ENCODE results near the gene MX1.

Gene MX1

DNA sequence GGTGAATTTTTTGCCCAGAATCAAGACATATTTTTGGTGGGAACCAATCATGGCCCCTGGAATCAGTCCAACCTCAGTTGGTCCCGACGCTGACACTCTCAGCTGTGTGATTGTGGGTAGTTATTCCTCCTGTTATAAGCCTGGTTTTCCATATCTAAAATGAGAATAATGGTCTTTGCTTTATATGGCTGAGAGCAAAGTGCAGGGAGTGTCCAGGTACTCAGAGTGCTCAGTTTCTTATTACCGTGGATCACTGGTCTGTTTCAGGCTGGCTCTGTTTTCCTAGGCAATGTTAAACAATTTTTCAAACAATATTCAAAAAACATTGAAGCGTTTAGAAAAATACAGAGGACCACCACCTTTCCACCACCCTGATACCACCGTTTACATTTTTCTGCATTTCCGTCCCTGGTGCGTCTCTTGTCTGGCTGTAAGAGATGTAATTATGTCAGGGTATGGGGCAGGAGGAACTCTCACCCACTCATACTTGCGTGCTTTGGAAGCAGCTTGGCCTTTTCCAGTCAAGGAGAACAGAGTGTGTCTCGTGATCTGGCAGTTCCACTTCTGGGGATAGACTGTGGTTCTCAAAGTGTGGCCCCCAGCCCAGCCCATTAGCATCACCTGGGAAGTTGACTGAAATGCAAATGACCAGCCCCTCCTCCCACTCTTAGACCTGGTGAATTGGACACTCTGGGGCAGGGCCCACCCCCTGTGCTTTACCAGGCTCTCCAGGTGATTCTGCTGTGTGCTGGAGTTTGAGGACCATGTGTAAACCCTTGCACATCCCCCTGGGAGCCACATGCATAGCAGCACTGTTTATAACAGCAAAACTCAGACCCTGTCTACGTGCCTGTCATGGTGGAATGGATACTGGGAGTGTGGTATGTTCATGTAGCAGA is 6.8 kb downstream of the MX1 start:
- no peak for DNase-seq

DNA sequence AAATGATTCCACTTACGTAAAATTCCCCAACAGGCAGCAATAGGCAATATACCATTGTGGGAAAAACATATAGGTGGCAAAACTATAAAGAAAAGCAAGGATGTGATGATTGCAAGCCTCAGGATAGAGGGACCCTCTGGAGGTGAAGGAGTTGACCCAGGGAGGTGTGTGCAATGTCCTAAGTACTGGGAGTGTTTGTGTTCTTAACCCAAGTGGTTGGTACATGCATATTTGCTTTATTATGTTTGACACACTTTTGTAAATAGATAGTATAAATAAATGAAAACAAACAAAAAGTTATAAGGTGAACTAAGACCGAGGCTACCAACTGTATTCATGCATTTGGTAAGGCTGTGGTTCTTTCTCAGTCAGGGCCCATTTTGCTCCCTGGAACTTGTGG is 7.5 kb downstream of the MX1 start:
- DNase-seq = no peak

DNA sequence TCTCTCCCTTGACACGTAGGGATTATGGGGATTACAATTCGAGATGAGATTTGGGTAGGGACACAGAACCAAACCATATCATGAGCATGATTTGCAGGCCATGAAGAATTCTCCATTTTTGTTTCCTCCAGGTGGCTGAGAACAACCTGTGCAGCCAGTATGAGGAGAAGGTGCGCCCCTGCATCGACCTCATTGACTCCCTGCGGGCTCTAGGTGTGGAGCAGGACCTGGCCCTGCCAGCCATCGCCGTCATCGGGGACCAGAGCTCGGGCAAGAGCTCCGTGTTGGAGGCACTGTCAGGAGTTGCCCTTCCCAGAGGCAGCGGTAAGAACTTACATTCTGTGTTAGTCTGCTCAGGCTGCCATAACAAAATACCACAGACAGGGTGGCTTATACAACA is 9.7 kb downstream of the MX1 start:
- no peak for DNase-seq

DNA sequence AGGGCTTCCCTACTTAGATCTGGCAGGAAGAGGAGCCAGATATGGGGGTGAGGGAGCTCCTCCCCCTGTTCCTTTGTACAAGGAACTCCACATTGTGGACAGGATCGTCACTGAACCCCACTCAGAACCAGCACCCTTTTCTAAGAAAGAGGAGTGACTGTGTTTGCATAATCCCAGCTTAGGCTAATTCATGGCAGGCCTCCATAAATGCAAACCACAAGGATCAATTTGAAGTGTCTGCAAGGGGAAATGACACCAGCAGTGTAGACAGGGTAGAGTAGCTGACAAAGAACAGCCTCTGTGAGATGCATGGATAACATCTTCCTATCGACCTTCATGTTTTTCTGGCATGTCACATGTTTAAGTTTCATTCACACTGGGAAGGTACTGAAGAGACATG is 11.7 kb downstream of the MX1 start:
- DNase-seq = no peak

DNA sequence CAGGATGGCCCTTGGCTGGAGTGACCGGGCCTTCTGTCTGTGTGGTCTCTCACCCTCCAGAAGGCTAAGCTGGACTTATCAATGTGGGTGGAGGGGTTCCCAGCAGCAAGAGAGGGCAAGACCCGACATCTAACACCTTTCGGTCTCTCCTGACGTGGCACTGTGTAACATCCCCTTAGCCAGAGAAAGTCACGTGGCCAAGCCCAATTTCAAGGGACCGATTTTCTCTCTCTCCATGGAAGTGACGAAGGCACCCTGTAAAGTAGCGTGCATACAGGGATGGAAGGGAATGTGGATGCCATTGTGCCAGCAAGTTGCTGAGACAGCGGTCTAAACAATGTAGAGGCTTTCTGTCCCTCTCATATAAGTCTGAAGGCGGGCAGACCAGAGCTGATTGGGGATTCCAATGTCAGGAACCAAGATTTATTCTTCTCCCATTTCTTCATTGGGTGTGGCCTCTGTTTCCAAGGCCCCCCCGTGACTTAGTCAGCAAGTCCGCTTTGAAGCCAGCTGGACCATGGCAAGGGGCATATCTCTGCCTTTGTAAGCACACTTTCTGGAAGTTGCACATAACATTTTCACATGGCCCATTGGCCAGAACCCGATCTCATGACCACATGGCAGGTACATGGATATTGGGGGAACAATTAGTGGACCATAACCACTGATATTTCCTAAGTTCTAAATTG is 12.5 kb downstream of the MX1 start:
- no peak for DNase-seq

DNA sequence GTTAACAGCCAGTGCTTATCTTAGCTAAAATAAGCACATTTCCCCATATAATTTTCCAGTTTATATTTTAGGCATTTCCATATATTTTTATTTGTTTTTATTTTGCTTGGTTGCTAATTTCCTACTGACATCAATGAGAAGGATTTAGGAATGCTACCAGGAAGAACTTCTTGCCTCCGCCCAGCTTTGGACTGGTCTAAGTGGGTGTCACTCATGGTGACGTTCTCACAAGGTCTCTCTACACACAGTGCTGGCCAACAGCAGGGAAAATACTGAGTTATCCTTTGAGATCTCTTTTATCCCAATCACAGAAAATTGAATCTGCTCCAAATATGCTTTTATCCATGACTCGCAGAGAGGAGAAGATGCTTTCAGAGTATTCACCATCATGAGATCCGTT is 13.2 kb downstream of the MX1 start:
- DNase-seq = no peak

DNA sequence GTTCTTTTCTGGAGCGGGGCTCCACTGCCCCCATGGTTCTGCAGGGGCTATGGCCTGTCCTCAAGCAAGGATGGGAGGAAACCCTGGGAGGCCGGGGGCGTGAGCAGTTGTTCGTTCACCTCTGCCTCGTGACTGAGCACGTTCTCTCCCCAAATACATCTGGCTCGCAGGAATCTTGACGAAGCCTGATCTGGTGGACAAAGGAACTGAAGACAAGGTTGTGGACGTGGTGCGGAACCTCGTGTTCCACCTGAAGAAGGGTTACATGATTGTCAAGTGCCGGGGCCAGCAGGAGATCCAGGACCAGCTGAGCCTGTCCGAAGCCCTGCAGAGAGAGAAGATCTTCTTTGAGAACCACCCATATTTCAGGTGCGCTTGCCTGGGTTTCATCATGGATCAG is 15.5 kb downstream of the MX1 start:
- no peak for DNase-seq

DNA sequence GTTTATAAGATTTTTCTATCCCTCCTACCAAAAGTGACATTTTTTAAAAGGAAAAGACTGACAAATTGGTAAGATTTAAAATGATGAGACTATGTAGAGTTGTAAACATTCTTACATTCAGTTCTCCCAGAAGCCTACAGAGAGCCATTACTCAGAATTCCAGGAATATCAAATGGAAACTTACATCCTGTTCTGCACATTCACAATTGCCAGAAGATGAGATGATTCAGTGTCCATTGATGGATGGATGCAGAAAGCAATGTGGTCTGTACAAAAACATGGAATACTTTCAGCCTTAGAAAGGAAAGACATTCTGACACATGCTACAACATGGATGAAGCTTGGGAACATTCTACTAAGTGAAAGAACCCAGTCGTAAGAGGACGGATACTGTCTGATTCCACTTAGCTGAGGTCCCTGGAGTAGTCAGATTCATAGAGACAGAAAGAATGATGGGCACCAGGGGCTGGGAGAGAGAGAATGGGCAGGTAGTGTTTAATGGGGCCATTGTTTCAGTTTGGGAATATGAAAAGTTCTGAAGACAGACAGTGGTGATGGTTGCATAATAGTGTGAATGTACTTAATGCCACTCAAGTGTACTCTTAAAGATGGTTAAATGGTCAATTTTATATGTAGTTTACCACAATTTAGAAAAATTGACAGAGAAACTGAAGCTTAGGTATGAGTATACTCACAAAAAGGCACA is 16.6 kb downstream of the MX1 start:
- no peak for DNase-seq

DNA sequence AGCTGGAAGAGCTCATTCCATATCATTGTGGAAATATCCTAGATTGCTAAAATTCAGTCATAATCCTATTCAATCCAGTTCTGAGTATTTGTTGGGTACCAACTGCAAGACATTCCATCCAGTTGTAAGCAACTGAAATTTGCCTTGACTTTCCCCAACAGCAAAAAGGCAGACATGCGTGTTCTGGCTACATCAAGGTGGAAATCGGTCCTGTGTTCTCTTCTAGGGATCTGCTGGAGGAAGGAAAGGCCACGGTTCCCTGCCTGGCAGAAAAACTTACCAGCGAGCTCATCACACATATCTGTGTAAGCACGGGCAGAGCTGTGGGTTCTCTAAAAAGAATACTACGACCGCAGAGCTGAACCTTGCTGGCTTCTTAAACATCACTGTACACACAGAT is 17.5 kb downstream of the MX1 start:
- DNase-seq = no peak

DNA sequence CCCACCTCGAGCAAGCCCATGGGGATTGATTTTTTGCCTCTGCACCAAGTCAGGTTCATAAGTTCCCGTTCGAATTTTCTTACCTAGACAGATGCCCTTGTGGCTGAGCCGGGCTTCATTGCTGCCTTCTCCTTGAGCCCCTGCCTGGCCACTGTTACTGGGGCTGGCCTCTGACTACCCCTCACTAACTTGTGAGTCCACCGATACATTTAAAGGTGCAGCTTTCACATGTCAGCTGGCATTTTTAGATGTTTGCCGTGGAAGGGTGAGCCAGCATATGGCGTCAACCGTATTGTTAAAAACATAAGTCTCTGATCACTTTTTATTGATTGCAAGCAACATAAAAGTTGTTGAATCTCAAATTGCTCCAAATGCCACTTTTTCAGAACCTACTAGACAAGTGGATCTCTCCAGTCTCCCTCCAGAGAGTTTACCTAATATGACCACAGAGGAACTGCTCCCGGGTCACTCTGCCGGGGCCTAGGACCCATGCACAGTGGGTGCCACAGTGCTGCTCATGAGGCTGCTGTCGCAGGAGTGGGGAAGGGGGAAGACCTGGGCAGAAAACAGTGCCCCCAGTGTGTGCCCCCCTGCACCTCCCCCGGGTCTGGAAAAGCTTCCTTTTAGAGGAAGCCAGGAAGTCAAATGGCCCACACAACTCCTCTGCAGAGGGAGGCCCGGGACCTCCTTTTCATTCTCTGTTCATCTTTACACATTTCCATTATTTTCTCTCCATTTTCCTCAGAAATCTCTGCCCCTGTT is 18.8 kb downstream of the MX1 start:
- no peak for DNase-seq

DNA sequence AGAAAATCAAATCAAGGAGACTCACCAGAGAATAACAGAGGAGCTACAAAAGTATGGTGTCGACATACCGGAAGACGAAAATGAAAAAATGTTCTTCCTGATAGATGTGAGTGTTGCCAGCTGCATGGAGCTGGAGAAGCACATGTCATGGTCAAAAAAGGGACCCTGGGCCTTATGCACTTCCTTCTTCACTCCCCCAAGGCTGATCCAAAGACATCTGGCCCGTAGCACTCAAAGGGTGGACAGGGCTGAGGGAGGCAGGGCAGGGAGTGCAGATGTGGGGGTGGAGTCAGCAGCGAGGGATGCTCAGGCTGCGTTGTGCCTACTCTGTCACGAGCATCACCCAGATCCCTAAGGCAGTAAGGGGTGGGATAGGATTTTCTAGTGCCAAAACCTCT is 19.4 kb downstream of the MX1 start:
- no peak for DNase-seq

DNA sequence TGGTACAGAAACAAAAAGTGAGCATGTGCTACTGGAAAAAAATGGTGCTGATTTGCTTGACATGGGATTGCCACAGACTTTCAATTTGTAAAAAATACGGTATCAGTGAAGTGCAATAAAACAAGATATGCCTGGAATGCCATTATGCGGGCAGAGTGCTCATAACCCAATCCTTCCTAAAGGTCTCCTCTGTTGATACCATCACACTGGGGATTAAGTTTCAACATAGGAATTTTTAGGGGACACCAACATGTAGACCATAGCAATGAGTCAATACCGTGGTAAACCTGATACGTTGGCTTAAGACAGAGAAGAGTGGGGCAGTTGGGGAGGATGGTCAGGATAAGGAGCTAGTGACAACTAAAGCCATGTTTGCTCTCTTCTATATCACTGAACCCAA is 20.5 kb downstream of the MX1 start:
- DNase-seq = no peak

DNA sequence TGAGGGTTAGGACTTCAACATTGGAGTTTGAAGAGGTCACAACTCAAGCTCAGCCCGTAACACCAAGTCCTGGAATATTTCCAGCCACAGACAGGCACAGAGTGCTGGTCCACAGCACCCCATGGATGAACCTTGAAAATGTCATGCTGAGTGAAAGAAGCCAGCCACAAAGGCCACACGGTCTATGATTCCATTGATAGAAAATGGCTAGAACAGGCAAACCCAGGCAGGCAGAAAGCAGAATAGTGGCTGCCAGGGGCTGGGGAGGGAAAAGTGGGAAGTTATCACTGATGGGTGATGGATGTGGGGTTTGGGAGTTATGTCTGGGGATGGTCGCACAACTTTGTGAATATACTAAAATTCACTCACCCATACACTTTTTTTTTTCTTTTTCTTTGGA is 21.3 kb downstream of the MX1 start:
- DNase-seq = no peak

DNA sequence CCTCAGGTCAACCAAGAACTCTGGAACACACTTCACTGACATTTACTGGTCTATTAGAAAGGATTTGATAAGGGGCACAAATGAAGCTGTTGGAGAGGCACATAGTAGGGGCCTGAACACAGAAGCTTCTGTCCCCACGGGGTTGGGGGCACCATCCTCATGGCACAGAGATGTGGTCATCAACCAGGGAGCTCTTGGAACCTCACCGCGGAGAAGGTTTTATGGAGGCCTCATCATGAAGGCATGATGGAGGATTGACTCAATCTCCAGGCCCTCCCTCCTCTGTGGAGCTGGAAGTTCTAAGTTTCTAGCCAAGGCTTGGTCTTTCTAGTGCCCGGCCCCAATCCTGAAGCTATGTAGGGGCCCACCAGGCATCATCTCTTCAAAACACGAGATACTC is 23.6 kb downstream of the MX1 start:
- DNase-seq = no peak

DNA sequence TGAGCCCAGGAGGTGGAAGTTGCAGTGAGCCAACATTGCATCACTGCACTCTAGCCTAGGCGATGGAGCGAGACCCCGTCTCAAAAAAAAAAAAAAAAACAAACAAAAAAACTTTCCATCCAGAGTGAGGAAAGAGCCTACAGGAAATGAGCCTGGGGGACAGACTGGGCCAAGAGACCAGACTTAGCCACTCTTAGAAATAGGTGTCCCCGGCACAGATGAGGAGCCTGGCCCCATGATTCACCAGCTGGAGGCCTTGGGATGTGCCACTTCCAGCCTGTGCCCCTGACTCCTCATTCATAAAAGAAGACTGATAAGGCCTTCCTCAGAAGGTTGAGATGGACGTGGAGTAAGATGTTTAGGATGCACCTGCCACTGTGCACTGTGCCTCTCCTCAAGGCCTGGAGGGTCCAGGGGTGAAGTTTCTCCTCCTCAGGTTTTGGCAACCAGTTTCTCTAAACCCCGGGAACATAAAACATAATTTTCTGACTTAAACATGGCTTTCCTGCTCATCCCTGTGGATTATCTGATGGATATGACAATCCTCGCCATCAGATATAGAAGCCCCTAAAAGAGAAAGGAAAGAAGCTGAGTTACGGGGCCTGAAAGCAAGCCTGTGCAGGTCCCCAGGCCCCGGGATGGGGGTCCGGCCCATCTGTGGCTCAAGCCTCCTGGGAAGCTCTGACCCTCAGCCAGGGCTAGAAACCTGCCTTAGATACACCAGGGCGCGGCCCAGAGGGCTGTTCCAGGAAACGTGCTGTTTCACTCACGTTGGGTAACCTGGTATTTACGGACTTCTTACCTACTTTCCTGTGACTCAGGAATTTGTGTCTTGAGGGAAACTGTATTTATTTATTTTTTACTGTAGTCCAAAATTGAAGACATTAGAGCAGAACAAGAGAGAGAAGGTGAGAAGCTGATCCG is 26.0 kb downstream of the MX1 start:
- DNase-seq = no peak

DNA sequence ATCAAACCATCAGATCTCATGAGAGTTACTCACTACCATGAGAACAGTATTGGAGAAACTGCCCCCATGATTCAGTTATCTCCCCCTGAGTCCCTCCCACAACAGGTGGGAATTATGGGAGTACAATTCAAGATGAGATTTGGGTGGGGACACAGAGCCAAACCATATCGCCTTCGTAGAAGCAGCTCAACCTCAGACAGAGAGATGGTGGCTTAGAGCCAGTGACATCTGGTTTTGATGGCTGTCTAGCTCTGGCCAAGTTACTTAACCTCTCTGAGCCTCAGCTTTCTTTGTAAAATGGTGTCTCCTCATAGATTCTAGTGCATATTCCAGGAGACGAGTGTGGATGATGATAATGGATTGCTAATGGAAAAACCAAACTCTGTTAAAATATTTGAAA is 27.2 kb downstream of the MX1 start:
- no peak for DNase-seq

DNA sequence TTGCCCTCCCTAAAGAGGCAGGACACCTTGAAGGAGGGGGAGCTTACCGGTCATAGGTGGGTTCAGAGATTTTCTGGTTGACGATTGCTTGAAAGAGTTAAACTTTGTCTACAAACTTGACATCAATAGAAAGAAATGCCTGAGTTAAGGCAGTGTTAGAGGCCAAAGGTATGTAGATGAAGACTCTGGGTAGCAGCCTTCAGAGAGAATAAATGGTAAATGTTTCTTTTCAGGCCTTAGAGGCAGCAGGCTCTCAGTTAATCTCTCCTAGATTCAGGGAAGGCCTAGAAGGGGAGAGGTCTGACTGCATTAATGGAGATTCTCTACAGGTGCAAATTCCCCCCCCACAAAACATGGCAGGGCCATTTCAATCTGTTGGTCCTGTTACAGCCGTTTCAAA is 27.7 kb downstream of the MX1 start:
- no peak for DNase-seq

DNA sequence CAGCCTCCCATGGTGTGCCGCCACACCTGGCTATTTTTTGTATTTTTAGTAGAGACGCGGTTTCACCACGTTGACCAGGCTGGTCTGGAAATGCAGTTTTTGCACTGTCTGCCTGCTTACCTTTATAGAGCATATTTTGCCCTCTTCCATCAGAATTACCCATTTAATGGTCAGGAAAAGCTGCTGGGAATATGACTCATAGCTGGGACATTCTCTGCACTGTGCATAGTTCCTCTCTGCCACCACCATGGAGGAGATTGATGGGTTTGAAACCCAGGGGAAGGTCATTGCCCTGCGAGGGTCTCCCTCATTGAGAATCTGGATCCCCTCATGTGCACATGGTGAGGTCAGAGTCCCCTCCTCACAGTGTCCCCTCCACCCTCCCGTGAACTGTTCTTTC is 32.1 kb downstream of the MX1 start:
- DNase-seq = no peak

DNA sequence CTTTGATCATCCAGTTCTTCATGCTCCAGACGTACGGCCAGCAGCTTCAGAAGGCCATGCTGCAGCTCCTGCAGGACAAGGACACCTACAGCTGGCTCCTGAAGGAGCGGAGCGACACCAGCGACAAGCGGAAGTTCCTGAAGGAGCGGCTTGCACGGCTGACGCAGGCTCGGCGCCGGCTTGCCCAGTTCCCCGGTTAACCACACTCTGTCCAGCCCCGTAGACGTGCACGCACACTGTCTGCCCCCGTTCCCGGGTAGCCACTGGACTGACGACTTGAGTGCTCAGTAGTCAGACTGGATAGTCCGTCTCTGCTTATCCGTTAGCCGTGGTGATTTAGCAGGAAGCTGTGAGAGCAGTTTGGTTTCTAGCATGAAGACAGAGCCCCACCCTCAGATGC is 32.5 kb downstream of the MX1 start:
- DNase-seq = no peak

DNA sequence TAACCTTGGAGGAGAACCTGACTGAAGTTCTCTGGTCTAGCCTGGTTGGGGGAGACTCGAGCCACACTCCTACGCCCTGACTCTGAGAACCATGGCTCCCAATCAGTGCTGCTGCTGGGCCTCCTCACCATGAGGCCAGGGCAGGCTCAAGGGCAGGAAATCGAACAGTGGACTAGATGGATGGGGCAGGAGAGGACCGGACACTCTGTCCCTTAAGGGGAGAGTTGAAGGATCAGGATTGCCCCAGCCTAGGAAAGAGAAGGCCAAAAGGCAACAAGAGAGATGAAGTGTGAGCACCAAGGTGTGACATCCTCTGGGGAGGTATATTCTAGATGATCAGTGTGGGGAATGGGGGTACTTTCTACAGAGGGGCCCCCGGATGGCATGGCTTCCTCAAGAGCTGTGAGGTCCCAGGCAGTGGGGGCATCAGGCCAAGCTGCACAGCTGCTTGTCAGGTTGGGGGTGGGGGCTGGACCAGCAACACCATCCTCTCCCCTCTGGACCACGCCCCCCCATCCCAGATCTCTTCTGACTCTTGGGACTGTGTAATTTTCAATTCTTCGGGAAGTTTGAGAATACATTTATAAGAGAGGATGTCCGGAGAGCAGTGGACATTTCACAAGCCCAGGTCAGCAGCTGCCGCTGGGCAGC is 34.0 kb downstream of the MX1 start:
- DNase-seq = no peak
